ES-I3 (cell line): ENCODE data around the gene PCDH9.

Experiments
- H3K36me3 ChIP-seq: 2 replicates; pipeline ENCODE4 v1.6.1; 2013; ENCODE audit warnings: mild to moderate bottlenecking, low read length, control low read depth, moderate library complexity; ENCODE audit not compliant: insufficient read depth
- H3K4me1 ChIP-seq: 2 replicates; pipeline ENCODE4 v1.6.1; 2013; ENCODE audit warnings: mild to moderate bottlenecking, control low read depth, low read length; ENCODE audit not compliant: insufficient read depth
- H3K9ac ChIP-seq: 2 replicates; pipeline ENCODE4 v1.6.1; 2013; ENCODE audit warnings: low read depth, mild to moderate bottlenecking, low read length, moderate library complexity
- H3K9me3 ChIP-seq: 2 replicates; pipeline ENCODE4 v1.6.1; 2013; ENCODE audit warnings: mild to moderate bottlenecking, low read length, moderate library complexity; ENCODE audit not compliant: control insufficient read depth, insufficient read depth

PCDH9 gene

DNA sequence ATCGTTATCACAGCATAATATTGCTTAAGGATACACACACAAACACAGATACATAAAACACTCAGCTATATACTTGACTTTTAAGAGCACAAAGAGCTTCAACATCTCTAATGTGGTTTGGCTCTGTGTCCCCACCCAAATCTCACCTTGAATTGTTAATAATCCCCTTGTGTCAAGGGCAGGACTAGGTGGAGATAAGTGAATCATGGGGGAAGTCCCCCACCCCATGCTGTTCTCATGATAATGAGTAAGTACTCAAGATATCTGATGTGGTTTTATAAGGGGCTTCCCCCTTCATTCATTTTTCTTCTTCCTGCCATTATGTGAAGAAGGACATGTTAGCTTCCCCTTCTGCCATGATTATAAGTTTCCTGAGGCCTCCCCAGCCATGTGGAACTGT is 481.4 kb downstream of the PCDH9 start:
- H3K9ac ChIP-seq: no peak overlapping the region
- H3K4me1 ChIP-seq: no peaks in the 10 kb centered on the region
- H3K9me3 ChIP-seq: no peaks in the 10 kb centered on the region
- no peaks in the 10 kb centered on the region for H3K36me3 ChIP-seq

GRCh38 chr13:66745307-66745706 is 484.8 kb downstream of the PCDH9 start:
- Histone ChIP-seq H3K4me1 (no peaks in the 10 kb centered on the region), H3K36me3 (no peaks in the 10 kb centered on the region), H3K9me3 (no peaks in the 10 kb centered on the region), H3K9ac (no peak overlapping the region)

- Histone ChIP-seq H3K9ac (no peak overlapping the region), H3K9me3 (peaks cover 2% of the 10 kb centered on the region; the same call in 1 of the 2 replicates), H3K4me1 (no peaks in the 10 kb centered on the region), H3K36me3 (no peaks in the 10 kb centered on the region)
These were observed 506.6 kb downstream of the PCDH9 start for GRCh38 chr13:66723576-66723975.

- Histone ChIP-seq H3K9ac (no peak overlapping the region), H3K36me3 (no peaks in the 10 kb centered on the region), H3K4me1 (no peaks in the 10 kb centered on the region), H3K9me3 (no peaks in the 10 kb centered on the region)
These were observed 513.6 kb downstream of the PCDH9 start for GRCh38 chr13:66716538-66716937.

- no peaks in the 10 kb centered on the region for H3K9me3 ChIP-seq
- no peaks in the 10 kb centered on the region for H3K4me1 ChIP-seq
- no peak overlapping the region for H3K9ac ChIP-seq
- no peaks in the 10 kb centered on the region for H3K36me3 ChIP-seq
These were observed 515.3 kb downstream of the PCDH9 start for GRCh38 chr13:66714795-66715194.

DNA sequence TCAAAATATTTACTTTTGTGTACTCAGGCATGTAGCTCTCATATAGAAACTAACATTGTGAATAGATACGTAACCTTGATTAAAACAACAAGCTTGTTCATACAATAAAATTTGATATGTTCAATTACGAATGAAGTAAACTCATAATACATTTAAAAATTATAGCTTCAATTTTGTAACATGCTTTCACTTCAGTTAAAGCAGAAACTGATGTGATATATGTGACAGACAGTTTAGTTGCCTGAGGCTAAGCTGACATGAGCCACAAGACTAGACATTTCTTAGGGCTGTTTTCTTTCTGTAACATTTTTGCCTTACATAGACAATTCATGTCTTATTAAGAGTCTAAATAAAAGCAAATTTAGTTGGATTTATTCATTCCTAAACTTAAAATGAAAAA is 526.0 kb downstream of the PCDH9 start:
- no peaks in the 10 kb centered on the region for H3K9me3 ChIP-seq
- no peaks in the 10 kb centered on the region; the same call in 1 of the 2 replicates for H3K4me1 ChIP-seq
- H3K36me3 ChIP-seq: no peaks in the 10 kb centered on the region
- H3K9ac ChIP-seq: no peak overlapping the region

DNA sequence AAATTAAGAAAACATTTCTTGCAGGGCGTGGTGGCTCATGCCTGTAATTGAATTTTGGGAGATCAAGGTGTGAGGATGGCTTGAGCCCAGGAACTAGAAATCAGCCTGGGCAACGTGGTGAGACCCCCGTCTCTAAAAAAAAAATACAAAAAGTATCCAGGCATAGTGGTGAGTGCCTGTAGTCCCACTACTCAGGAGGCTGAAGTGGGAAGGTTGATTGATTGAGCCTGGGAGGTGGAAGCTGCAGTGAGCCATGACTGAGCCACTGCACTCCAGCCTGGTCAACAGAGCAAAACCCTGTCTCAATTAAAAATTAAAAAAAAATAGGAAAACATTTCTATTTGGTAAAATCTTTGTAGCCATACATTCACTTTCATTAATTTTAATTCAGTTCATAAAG is 526.5 kb downstream of the PCDH9 start:
- no peaks in the 10 kb centered on the region for H3K36me3 ChIP-seq
- no peak overlapping the region for H3K9ac ChIP-seq
- no peaks in the 10 kb centered on the region; the same call in 1 of the 2 replicates for H3K4me1 ChIP-seq
- H3K9me3 ChIP-seq: no peaks in the 10 kb centered on the region

DNA sequence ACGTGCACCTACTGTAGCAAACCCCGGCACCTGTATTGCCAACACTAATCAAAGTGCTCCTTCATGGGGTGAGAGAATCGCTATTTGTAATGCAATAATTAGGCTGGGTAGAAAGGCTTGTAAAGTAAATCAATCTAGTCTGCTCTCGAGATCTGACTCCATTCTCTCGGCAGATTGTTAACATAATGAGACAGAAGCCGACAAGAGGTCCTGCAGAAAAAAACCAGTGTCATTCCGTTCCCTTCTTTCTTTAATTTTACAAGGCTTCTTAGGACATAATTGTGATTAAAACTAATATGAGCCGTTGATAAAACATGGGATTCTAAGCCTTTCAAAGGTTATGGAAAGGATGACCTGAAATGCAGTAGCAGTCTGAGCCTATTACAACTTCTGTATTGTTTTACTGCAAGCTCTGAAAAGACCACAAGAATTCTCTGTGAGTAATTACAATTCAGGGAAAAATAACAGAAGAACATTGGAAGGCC is 530.0 kb downstream of the PCDH9 start:
- Histone ChIP-seq H3K9me3 (no peaks in the 10 kb centered on the region), H3K4me1 (no peaks in the 10 kb centered on the region; the same call in 1 of the 2 replicates), H3K36me3 (no peaks in the 10 kb centered on the region), H3K9ac (no peak overlapping the region)

DNA sequence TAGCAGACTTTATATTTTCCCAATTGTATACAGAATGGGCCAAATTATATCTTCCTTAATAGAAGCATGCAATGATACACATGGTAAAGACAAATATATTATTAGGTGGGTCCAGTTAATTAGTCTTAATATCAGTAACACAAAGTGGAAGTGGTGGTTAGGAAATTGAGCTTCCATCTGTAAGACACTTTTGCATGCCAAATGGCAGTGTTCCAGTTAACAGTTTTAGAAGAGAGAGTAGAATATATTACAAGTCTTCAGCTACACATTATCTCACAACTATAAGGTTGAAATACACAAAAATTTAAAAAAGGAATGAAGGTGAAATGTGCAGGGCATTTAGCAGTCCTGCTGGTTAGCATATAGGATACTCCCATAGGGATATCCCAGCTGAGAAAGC is 536.5 kb downstream of the PCDH9 start:
- Histone ChIP-seq H3K4me1 (no peaks in the 10 kb centered on the region), H3K36me3 (no peaks in the 10 kb centered on the region), H3K9ac (no peak overlapping the region), H3K9me3 (no peaks in the 10 kb centered on the region)

- Histone ChIP-seq H3K9ac (no peak overlapping the region), H3K36me3 (no peaks in the 10 kb centered on the region), H3K4me1 (no peaks in the 10 kb centered on the region), H3K9me3 (no peaks in the 10 kb centered on the region)
These were observed 539.0 kb downstream of the PCDH9 start for GRCh38 chr13:66691149-66691548.

DNA sequence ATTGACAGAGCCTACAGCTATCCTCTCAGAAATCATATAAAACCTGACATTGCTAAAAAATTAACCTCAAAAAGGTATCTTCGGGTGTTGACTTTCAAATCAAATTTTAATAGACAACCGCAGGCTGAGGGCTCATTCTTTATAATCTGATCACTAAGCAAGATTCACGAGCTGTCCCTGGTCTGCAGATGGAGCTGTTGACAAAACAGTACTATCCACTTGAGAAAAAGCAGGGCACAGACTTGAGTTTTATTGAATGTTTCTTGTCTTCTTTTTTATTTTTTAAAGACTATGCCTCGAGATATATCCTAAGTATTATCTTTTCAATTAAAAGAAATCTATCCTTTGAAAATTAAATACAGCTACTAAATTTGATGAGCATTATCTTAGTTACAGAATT is 540.5 kb downstream of the PCDH9 start:
- Histone ChIP-seq H3K4me1 (no peaks in the 10 kb centered on the region), H3K36me3 (no peaks in the 10 kb centered on the region), H3K9me3 (peaks cover 8% of the 10 kb centered on the region; the same call in 1 of the 2 replicates), H3K9ac (no peak overlapping the region)

- H3K9ac ChIP-seq: no peak overlapping the region
- H3K9me3 ChIP-seq: peaks cover 8% of the 10 kb centered on the region; the same call in 1 of the 2 replicates
- no peaks in the 10 kb centered on the region for H3K36me3 ChIP-seq
- H3K4me1 ChIP-seq: no peaks in the 10 kb centered on the region
These were observed 541.0 kb downstream of the PCDH9 start for GRCh38 chr13:66689037-66689619.

DNA sequence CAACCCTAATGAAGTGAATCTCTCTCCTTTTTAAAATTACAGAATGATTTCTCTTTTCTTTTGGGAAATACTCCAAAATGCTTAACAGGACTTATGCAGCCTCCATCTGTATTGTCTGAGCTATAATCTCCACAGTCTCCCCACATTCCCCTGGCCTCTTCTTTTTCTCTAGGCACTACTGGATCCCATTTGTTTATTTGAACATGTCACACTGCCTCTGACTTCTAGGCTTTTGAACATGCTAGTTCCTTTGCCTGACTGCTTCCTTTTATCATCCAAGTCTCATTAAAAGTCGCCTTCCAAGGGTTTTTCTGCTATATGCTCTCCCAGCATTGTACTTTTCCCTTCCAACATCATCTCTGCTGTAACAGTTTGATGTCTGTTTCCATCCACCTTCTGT is 548.7 kb downstream of the PCDH9 start:
- H3K9me3 ChIP-seq: peaks cover 8% of the 10 kb centered on the region; the same call in 1 of the 2 replicates
- H3K9ac ChIP-seq: no peak overlapping the region
- no peaks in the 10 kb centered on the region for H3K36me3 ChIP-seq
- no peaks in the 10 kb centered on the region for H3K4me1 ChIP-seq

- peaks cover 2% of the 10 kb centered on the region; the same call in 1 of the 2 replicates for H3K9me3 ChIP-seq
- no peaks in the 10 kb centered on the region for H3K36me3 ChIP-seq
- H3K4me1 ChIP-seq: no peaks in the 10 kb centered on the region
- no peak overlapping the region for H3K9ac ChIP-seq
These were observed 550.1 kb downstream of the PCDH9 start for GRCh38 chr13:66680031-66680430.

DNA sequence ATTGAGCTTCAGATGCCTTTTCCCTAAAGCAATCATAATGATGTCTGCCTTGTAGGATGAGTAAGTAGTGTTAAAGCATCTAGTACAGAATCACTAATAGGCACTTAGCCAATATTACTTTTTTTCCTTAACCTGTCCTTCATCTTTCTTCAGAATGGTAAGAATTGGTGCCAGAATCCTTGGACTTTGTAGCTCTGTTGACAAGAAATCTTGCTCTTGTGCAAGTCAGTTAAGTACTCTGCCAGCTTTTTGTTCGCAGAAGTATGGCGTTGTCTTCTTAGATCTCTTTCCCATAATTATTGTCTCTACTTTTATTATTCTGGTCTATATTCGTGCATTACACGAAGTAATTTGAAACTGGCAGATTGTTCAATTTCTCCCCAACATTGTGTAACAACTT is 554.5 kb downstream of the PCDH9 start:
- Histone ChIP-seq H3K9me3 (no peaks in the 10 kb centered on the region), H3K36me3 (no peaks in the 10 kb centered on the region), H3K9ac (no peak overlapping the region), H3K4me1 (no peaks in the 10 kb centered on the region)
